ENCODE measurements around the gene CEMIP2. TPM values are rescaled to one million over a fixed set of nuclear protein-coding genes. Genes with fewer than 3 reads are reported as not detected.

The CEMIP2 gene
- total and polyA plus RNA-seq, 2 of the 13 experiments (the other 11 are each of a cell fraction or from before 2014, with no cell fraction given), result 94.3 to 128 TPM

DNA sequence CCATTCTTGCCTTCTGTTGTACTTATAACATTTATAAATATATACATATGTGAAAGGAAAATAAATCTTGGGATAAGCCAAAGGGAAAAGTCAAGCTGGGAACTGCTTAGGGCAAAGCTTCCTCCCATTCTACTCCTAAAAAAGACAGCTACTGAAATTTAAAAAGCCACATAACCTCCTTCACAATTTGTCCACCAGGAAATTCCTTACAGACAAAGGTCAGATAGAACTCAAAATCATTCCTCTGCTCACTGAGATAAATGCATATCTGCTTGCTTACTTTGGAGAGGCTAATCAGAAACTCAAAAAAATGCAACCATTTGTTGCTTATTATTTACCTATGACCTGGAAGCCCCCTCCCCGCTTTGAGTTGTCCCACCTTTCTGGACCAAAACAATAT is 112.5 kb downstream of the CEMIP2 start:
- WGBS (ENCODE audit: low lambda C conversion rate), result 69% methylated on average over 1 of the region's 1 CpG

DNA sequence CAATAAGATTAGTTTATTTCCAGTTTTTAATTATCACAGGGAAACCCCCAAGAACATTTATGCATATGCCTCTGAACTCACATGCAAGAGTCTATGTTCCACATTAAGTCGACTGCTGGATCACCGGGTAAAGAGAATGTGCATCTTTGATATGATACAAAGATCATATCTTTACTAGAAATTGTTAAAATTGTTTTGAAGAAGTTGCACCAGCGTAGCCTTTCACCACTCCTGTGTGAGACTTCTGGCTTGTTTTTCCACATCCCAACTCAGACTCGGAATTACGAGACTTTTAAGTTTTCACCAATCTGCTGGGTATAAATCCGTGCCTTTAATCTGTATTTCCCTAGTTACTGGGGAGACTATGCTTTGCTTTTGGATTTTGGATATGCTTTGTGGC is 113.2 kb downstream of the CEMIP2 start:
- no peak overlapping the region for H3K9ac ChIP-seq (ENCODE audit: insufficient read depth, low read depth, low read length)
- H4K20me1 ChIP-seq (ENCODE audit: insufficient read depth, low read length), result no peaks in the 10 kb centered on the region
- no peak for FAIRE-seq
- no peak overlapping the region for H3K4me3 ChIP-seq (replicated peaks in 1 of 3; ENCODE audit: insufficient read depth in 1 of 3, low read depth in 2 of 3, low read length in 3 of 3)
- H3K27ac ChIP-seq (ENCODE audit: extremely low read length, insufficient read depth, low read length), result no peak overlapping the region
- WGBS (ENCODE audit: low lambda C conversion rate), result 80% methylated on average over 6 of the region's 6 CpGs
- no peak overlapping the region for H3K4me2 ChIP-seq (ENCODE audit: low read depth, low read length)
- in situ Hi-C loops (cut with HindIII; ENCODE audit: extremely low pct_ligation_motif_present, low pct_unique_long_range_greater_than_20kb) (no loop called here), intact Hi-C loops (cut with micrococcal nuclease; ENCODE audit: unreplicated experiment) (no loop called here)
- ATAC-seq, result no peak
- no peaks in the 10 kb centered on the region for H3K36me3 ChIP-seq (replicated peaks in 1 of 2; ENCODE audit: control insufficient read depth in 1 of 2, insufficient read depth in 2 of 2, low read length in 2 of 2)
- H3K4me1 ChIP-seq (ENCODE audit: insufficient read depth, low read length), result peaks cover 21% of the 10 kb centered on the region
- POLR2A ChIA-PET, result no interaction called here
- no TSS peak for BruUV-seq (replicated peaks)
- H3K9me3 ChIP-seq (ENCODE audit: low read length), result no peaks in the 10 kb centered on the region
- H3K79me2 ChIP-seq (ENCODE audit: insufficient read depth, low read length), result no peaks in the 10 kb centered on the region
- no peaks in the 10 kb centered on the region for H3K27me3 ChIP-seq (ENCODE audit: control insufficient read depth in 1 of 2, insufficient read depth in 2 of 2, low read length in 2 of 2)
- no peak for DNase-seq (ENCODE audit: low spot score)
- no peak overlapping the region for H2AFZ ChIP-seq (ENCODE audit: low read length)
- CTCF ChIA-PET (ENCODE audit: low intra/inter-chr PET ratio, low total read pairs), result no interaction called here
- TF ChIP-seq ATF7-NPFF (CRISPR knock-in tag; IDR thresholded peaks at IDR 0.05; ENCODE audit: low read depth) (no peak), SALL2 (CRISPR knock-in tag; IDR thresholded peaks at IDR 0.05) (no peak), FOXC1 (CRISPR knock-in tag; IDR thresholded peaks at IDR 0.05; ENCODE audit: borderline replicate concordance) (no peak), CHD2 (IDR thresholded peaks at IDR 0.05; ENCODE audit: low read depth, low read length) (no peak), ZBTB20 (CRISPR knock-in tag; IDR thresholded peaks at IDR 0.05; ENCODE audit: borderline replicate concordance, low read depth) (no peak), ZNF839 (CRISPR knock-in tag; IDR thresholded peaks at IDR 0.05; ENCODE audit: borderline replicate concordance) (no peak), ZNF572 (CRISPR knock-in tag; IDR thresholded peaks at IDR 0.05) (no peak), ELF4 (CRISPR knock-in tag; IDR thresholded peaks at IDR 0.05; ENCODE audit: borderline replicate concordance) (no peak), ZNF460 (CRISPR knock-in tag; IDR thresholded peaks at IDR 0.05; ENCODE audit: borderline replicate concordance) (no peak), NR2F2 (IDR thresholded peaks at IDR 0.05; ENCODE audit: borderline replicate concordance, low read depth) (no peak)
- TF ChIP-seq, protein P1, sequence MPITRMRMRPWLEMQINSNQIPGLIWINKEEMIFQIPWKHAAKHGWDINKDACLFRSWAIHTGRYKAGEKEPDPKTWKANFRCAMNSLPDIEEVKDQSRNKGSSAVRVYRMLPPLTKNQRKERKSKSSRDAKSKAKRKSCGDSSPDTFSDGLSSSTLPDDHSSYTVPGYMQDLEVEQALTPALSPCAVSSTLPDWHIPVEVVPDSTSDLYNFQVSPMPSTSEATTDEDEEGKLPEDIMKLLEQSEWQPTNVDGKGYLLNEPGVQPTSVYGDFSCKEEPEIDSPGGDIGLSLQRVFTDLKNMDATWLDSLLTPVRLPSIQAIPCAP (CRISPR knock-in tag; IDR thresholded peaks at IDR 0.05; ENCODE audit: low read depth), result no peak

More for the DNA sequence above, 112.5 kb downstream of the CEMIP2 start:
- Histone ChIP-seq H2AFZ (ENCODE audit: low read length) (no peak overlapping the region), H3K4me2 (ENCODE audit: low read depth, low read length) (no peak overlapping the region), H3K36me3 (replicated peaks in 1 of 2; ENCODE audit: control insufficient read depth in 1 of 2, insufficient read depth in 2 of 2, low read length in 2 of 2) (no peaks in the 10 kb centered on the region), H4K20me1 (ENCODE audit: insufficient read depth, low read length) (no peaks in the 10 kb centered on the region), H3K4me1 (ENCODE audit: insufficient read depth, low read length) (peaks cover 21% of the 10 kb centered on the region), H3K79me2 (ENCODE audit: insufficient read depth, low read length) (no peaks in the 10 kb centered on the region), H3K9ac (ENCODE audit: insufficient read depth, low read depth, low read length) (no peak overlapping the region), H3K4me3 (replicated peaks in 1 of 3; ENCODE audit: insufficient read depth in 1 of 3, low read depth in 2 of 3, low read length in 3 of 3) (no peak overlapping the region), H3K27ac (ENCODE audit: extremely low read length, insufficient read depth, low read length) (no peak overlapping the region), H3K27me3 (ENCODE audit: control insufficient read depth in 1 of 2, insufficient read depth in 2 of 2, low read length in 2 of 2) (no peaks in the 10 kb centered on the region), H3K9me3 (ENCODE audit: low read length) (no peaks in the 10 kb centered on the region)
- CTCF ChIA-PET (ENCODE audit: low intra/inter-chr PET ratio, low total read pairs), result no interaction called here
- POLR2A ChIA-PET, result no interaction called here
- ATAC-seq (no peak), DNase-seq (ENCODE audit: low spot score) (no peak), FAIRE-seq (no peak)
- in situ Hi-C loops (cut with HindIII; ENCODE audit: extremely low pct_ligation_motif_present, low pct_unique_long_range_greater_than_20kb), result no loop called here
- intact Hi-C loops (cut with micrococcal nuclease; ENCODE audit: unreplicated experiment), result no loop called here
- TF ChIP-seq ZNF33A (CRISPR knock-in tag; IDR thresholded peaks at IDR 0.05; ENCODE audit: borderline replicate concordance) (no peak), MAFK (conservative IDR thresholded peaks at IDR 0.05 in 1 of 2, IDR thresholded peaks at IDR 0.05 in 1 of 2; ENCODE audit: low read length in 2 of 2) (no peak), YEATS4 (CRISPR knock-in tag; IDR thresholded peaks at IDR 0.05; ENCODE audit: borderline replicate concordance) (no peak), HHEX (CRISPR knock-in tag; IDR thresholded peaks at IDR 0.05) (no peak), CBFB (CRISPR knock-in tag; IDR thresholded peaks at IDR 0.05) (no peak), KLF15 (CRISPR knock-in tag; IDR thresholded peaks at IDR 0.05; ENCODE audit: borderline replicate concordance) (no peak), NFE2 (CRISPR knock-in tag; IDR thresholded peaks at IDR 0.05) (no peak), BORCS8-MEF2B (CRISPR knock-in tag; IDR thresholded peaks at IDR 0.05) (no peak), FOXM1 (CRISPR knock-in tag; IDR thresholded peaks at IDR 0.05) (no peak), KDM5A (IDR thresholded peaks at IDR 0.05; ENCODE audit: borderline replicate concordance, low read length) (no peak), MAFF (IDR thresholded peaks at IDR 0.05; ENCODE audit: low read depth, low read length) (no peak)
- TF ChIP-seq, protein P2, sequence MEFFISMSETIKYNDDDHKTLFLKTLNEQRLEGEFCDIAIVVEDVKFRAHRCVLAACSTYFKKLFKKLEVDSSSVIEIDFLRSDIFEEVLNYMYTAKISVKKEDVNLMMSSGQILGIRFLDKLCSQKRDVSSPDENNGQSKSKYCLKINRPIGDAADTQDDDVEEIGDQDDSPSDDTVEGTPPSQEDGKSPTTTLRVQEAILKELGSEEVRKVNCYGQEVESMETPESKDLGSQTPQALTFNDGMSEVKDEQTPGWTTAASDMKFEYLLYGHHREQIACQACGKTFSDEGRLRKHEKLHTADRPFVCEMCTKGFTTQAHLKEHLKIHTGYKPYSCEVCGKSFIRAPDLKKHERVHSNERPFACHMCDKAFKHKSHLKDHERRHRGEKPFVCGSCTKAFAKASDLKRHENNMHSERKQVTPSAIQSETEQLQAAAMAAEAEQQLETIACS (CRISPR knock-in tag; IDR thresholded peaks at IDR 0.05), result no peak
- BruUV-seq (replicated peaks), result no TSS peak
